Natural killer cell (primary cell): ENCODE measurements around the gene IL36B. TPM values are rescaled to one million over a fixed set of nuclear protein-coding genes. Genes with fewer than 3 reads are reported as not detected.

Experiments
- ATAC-seq, 3 donors: fragments of 150-1000 bp in 2 of 3; fragments of 200-7000 bp in 1 of 3; cut with Tn5 transposase; 1 replicate in 1 of 3; 2 replicates in 2 of 3; pipeline ENCODE4 v1.10.0; 2021; ENCODE audit warnings: mild to moderate bottlenecking in 2 of 3, moderate library complexity in 2 of 3
- DNase-seq, 2 donors: peaks; one replicate each; pipeline versions ENCODE4 v3.0.0 to v3.0.0-alpha.2; 2013 to 2021; ENCODE audit warnings: mixed read lengths in 1 of 2
- H3K27ac ChIP-seq: one replicate; pipeline ENCODE4 v1.5.1; 2013; ENCODE audit warnings: mild to moderate bottlenecking, low read length
- H3K27me3 ChIP-seq: one replicate; pipeline ENCODE4 v1.6.1; 2013; ENCODE audit warnings: low read length; ENCODE audit not compliant: control insufficient read depth, insufficient read depth
- H3K36me3 ChIP-seq: one replicate; pipeline ENCODE4 v1.6.1; 2013; ENCODE audit warnings: low read length; ENCODE audit not compliant: control insufficient read depth, insufficient read depth
- H3K4me1 ChIP-seq: one replicate; pipeline ENCODE4 v1.6.1; 2013; ENCODE audit warnings: low read length; ENCODE audit not compliant: control insufficient read depth, insufficient read depth
- H3K4me3 ChIP-seq: one replicate; pipeline ENCODE4 v1.5.1; 2013; ENCODE audit warnings: low read length
- H3K9me3 ChIP-seq: one replicate; pipeline ENCODE4 v1.6.1; 2013; ENCODE audit warnings: low read length; ENCODE audit not compliant: control insufficient read depth, insufficient read depth
- H3K27ac Mint-ChIP-seq, 2 donors: one replicate each; pipeline ENCODE4 v1.8.0; 2022; ENCODE audit warnings: mild to moderate bottlenecking in 2 of 2, mixed read lengths in 2 of 2, moderate library complexity in 1 of 2
- H3K27me3 Mint-ChIP-seq, 2 donors: one replicate each; pipeline ENCODE4 v1.8.0; 2022; ENCODE audit warnings: low read depth in 2 of 2, mixed read lengths in 2 of 2
- H3K36me3 Mint-ChIP-seq: one replicate; pipeline ENCODE4 v1.8.0; 2022; ENCODE audit warnings: mixed read lengths
- H3K4me1 Mint-ChIP-seq, 2 donors: one replicate each; pipeline ENCODE4 v1.8.0; 2022; ENCODE audit warnings: mixed read lengths in 2 of 2
- H3K4me3 Mint-ChIP-seq: one replicate; pipeline ENCODE4 v1.8.0; 2022; ENCODE audit warnings: mild to moderate bottlenecking, moderate library complexity, mixed read lengths
- H3K9me3 Mint-ChIP-seq, 2 donors: one replicate each; pipeline ENCODE4 v1.8.0; 2022; ENCODE audit warnings: mixed read lengths in 2 of 2
- WGBS: methylation state at CpG from one replicate; pipeline ENCODE4 v1.1.7; 2013; ENCODE audit warnings: missing lambda C conversion rate; ENCODE audit not compliant: insufficient coverage; 5-methylcytosine and 5-hydroxymethylcytosine counted together
- intact Hi-C: fragments of 100-400 bp; cut with micrococcal nuclease; formaldehyde crosslinking; loops from one replicate; pipeline ENCODE4 v1.14.2; 2022
- total RNA-seq, 4 donors: library from RNA; stranded (reverse); fragments of 120-200 nt in 1 of 4; gene quantifications; one replicate each; pipeline versions ENCODE4 v1.2.3 to v1.2.4, GENCODE V29; 2013 to 2022
- TF ChIP-seq, protein P1 (sequence below): fragments of 200-600 bp; IDR thresholded peaks from one replicate; pipeline ENCODE4 v1.8.0; 2022; ENCODE audit warnings: antibody characterized with exemption

IL36B gene
- total RNA-seq, 3 donors from 2014 or later (not counting 1 experiment from before 2014, with no cell fraction given) = not detected

DNA sequence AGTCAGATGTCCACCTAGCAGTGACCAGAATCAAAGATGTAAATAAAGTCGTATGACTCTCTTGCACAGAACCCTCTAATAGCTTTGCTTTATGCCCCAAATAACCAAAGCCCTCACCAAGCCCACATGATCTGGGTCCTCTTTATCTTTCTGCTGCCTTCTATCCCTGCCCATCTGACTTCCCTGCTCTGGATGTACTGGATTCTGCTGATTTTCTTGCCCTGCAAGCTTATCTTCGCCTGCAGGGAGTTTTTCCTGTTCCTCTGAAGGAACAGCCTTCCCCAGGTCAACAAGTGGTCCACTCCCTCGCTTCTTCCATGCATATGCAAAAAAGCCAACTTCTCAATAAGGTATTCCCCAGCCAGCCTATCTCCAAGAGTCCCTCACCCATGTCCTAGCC, 18.7 kb downstream of the IL36B start:
- H3K9me3 Mint-ChIP-seq = no peaks in the 10 kb centered on the region
- H3K4me3 ChIP-seq = no peak overlapping the region
- no peaks in the 10 kb centered on the region for H3K4me1 Mint-ChIP-seq
- no peaks in the 10 kb centered on the region for H3K36me3 ChIP-seq
- peaks cover 28 to 50% of the 10 kb centered on the region in 2 donors for H3K27me3 Mint-ChIP-seq
- no peaks in the 10 kb centered on the region for H3K27me3 ChIP-seq
- H3K27ac ChIP-seq = no peak overlapping the region
- no peak overlapping the region for H3K4me3 Mint-ChIP-seq
- no peak for DNase-seq
- no peaks in the 10 kb centered on the region for H3K9me3 ChIP-seq
- H3K27ac Mint-ChIP-seq = no peak overlapping the region
- H3K36me3 Mint-ChIP-seq = no peaks in the 10 kb centered on the region
- H3K4me1 ChIP-seq = no peaks in the 10 kb centered on the region
- intact Hi-C loops = no loop called here
- no peak for ATAC-seq
- 75% methylated on average over 3 of the region's 3 CpGs for WGBS
- TF ChIP-seq, protein P1, sequence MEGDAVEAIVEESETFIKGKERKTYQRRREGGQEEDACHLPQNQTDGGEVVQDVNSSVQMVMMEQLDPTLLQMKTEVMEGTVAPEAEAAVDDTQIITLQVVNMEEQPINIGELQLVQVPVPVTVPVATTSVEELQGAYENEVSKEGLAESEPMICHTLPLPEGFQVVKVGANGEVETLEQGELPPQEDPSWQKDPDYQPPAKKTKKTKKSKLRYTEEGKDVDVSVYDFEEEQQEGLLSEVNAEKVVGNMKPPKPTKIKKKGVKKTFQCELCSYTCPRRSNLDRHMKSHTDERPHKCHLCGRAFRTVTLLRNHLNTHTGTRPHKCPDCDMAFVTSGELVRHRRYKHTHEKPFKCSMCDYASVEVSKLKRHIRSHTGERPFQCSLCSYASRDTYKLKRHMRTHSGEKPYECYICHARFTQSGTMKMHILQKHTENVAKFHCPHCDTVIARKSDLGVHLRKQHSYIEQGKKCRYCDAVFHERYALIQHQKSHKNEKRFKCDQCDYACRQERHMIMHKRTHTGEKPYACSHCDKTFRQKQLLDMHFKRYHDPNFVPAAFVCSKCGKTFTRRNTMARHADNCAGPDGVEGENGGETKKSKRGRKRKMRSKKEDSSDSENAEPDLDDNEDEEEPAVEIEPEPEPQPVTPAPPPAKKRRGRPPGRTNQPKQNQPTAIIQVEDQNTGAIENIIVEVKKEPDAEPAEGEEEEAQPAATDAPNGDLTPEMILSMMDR = no peak

DNA sequence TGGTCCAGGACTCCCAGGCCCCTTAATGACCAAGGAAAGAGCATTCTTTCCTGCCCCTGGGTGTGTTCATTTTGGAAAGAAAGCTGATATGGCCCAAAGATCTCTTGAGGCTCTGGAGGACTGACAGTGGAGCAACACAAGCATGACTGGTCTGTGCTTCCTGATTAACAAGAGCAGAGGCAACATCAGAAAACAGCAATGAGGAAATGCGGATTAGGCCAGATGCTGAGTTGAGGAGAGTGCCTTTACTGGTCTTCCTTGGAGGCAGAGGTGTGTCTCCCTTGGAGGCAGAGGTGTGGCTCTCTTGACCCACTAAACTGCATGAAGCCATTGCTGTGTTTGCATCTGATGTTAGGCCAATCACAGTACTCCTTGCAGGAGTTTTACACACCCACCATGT, 19.9 kb downstream of the IL36B start:
- DNase-seq (no peak), ATAC-seq (no peak)
- TF ChIP-seq, protein P1 = no peak
- no peak overlapping the region for H3K27ac Mint-ChIP-seq
- H3K9me3 ChIP-seq = no peaks in the 10 kb centered on the region
- H3K4me3 Mint-ChIP-seq = no peak overlapping the region
- H3K27me3 ChIP-seq = no peaks in the 10 kb centered on the region
- H3K27ac ChIP-seq = no peak overlapping the region
- 85% methylated on average over 1 of the region's 1 CpG for WGBS
- H3K4me1 ChIP-seq = no peaks in the 10 kb centered on the region
- no peaks in the 10 kb centered on the region for H3K9me3 Mint-ChIP-seq
- no peaks in the 10 kb centered on the region for H3K36me3 ChIP-seq
- intact Hi-C loops = no loop called here
- H3K27me3 Mint-ChIP-seq = peaks cover 25 to 42% of the 10 kb centered on the region in 2 donors
- no peaks in the 10 kb centered on the region for H3K36me3 Mint-ChIP-seq
- H3K4me1 Mint-ChIP-seq = no peaks in the 10 kb centered on the region
- no peak overlapping the region for H3K4me3 ChIP-seq

DNA sequence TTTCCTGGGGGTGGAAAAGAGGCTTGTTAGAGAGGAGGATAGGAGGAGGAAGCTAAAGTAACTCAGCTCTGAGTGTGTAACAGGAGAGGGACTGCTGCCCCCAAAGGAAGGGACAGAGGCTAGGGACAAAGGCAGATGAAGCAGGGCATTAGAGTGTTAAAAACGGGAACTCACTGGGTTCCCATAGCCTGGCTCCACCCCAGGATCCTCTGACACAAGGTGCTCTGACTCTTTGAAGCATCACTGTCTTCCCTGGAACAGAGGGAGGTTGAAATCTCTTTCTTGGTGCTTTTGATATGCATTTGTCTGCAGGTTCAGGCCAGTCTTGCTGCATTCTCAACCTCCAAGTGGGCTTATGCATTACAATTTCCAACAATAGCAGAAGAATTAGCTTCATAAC, 24.6 kb downstream of the IL36B start:
- Mint-ChIP-seq H3K27ac (no peak overlapping the region), H3K4me3 (no peak overlapping the region), H3K9me3 (no peaks in the 10 kb centered on the region), H3K27me3 (peaks cover 34 to 50% of the 10 kb centered on the region in 2 donors), H3K36me3 (no peaks in the 10 kb centered on the region), H3K4me1 (no peaks in the 10 kb centered on the region)
- no peaks in the 10 kb centered on the region for H3K27me3 ChIP-seq
- H3K9me3 ChIP-seq = no peaks in the 10 kb centered on the region
- ATAC-seq (no peak), DNase-seq (no peak)
- no peak overlapping the region for H3K27ac ChIP-seq
- H3K36me3 ChIP-seq = no peaks in the 10 kb centered on the region
- no peaks in the 10 kb centered on the region for H3K4me1 ChIP-seq
- TF ChIP-seq, protein P1 = no peak
- intact Hi-C loops = no loop called here
- WGBS = 17% methylated on average over 1 of the region's 1 CpG
- no peak overlapping the region for H3K4me3 ChIP-seq

DNA sequence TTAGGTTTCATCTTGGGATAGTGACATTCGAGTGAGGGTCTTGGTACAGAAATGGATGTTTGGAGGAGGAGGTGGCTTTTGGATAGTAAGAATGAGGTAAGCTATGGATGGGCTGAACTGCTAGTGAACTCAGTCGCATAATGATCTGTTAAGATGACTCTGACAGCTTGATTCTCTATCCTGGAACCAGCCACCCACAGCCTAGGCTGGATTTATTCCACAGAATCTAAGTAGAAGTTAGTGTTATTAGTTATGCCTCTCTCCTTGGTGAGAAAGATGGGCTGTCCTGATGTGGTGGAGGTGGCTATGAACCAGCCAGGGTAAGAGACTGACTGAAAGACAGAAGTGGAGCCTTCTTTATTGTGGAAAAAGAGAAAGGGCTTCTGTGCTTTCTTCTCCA, 25.0 kb downstream of the IL36B start:
- WGBS = 88% methylated on average over 2 of the region's 2 CpGs
- no peak for ATAC-seq
- Mint-ChIP-seq H3K27ac (no peak overlapping the region), H3K36me3 (no peaks in the 10 kb centered on the region), H3K4me1 (no peaks in the 10 kb centered on the region), H3K4me3 (no peak overlapping the region), H3K27me3 (peaks cover 35 to 51% of the 10 kb centered on the region in 2 donors), H3K9me3 (no peaks in the 10 kb centered on the region)
- Histone ChIP-seq H3K9me3 (no peaks in the 10 kb centered on the region), H3K27ac (no peak overlapping the region), H3K4me1 (no peaks in the 10 kb centered on the region), H3K27me3 (no peaks in the 10 kb centered on the region), H3K36me3 (no peaks in the 10 kb centered on the region), H3K4me3 (no peak overlapping the region)
- intact Hi-C loops = no loop called here
- TF ChIP-seq, protein P1 = no peak
- no peak for DNase-seq
